HL-60 (cell line): ENCODE measurements around the gene CD63.

ENCODE experiments used
- DNase-seq, 2 experiments: peaks; one replicate each; pipeline ENCODE4 v3.0.0-alpha.2; 2010 to 2020; ENCODE audit warnings: low read depth in 1 of 2, low spot score in 1 of 2
- H3K27ac ChIP-seq: fragments of 250-450 bp; sonication (Bioruptor Pico); replicated peaks from 2 replicates; pipeline ENCODE4 v1.5.1; 2020; ENCODE audit warnings: mild to moderate bottlenecking, moderate library complexity
- H3K27me3 ChIP-seq: fragments of 250-450 bp; sonication (Bioruptor Pico); 2 replicates; pipeline ENCODE4 v1.5.1; 2021; ENCODE audit warnings: mild to moderate bottlenecking, moderate library complexity; ENCODE audit not compliant: insufficient read depth, poor library complexity, severe bottlenecking
- H3K4me3 ChIP-seq: replicated peaks from 2 replicates; pipeline ENCODE4 v1.5.1; 2011; ENCODE audit warnings: mild to moderate bottlenecking, control low read depth, low read length; ENCODE audit not compliant: insufficient read depth
- GABPA ChIP-seq: IDR thresholded peaks from 2 replicates; pipeline ENCODE4 v1.6.1; 2012; ENCODE audit warnings: low read depth
- POLR2AphosphoS5 ChIP-seq: IDR thresholded peaks from 2 replicates; pipeline ENCODE4 v1.6.1; 2012; ENCODE audit warnings: low read depth
- SPI1 ChIP-seq: IDR thresholded peaks from 2 replicates; pipeline ENCODE4 v1.6.1; 2012; ENCODE audit warnings: low read depth, mild to moderate bottlenecking, borderline replicate concordance
- TF ChIP-seq, protein P1 (sequence below): IDR thresholded peaks from one replicate; pipeline ENCODE4 v1.5.1; 2011; ENCODE audit warnings: low read length, control low read depth, inconsistent platforms; ENCODE audit not compliant: insufficient read depth
- TF ChIP-seq, protein P2 (sequence below): IDR thresholded peaks from 2 replicates; pipeline ENCODE4 v1.6.1; 2012; ENCODE audit warnings: low read depth; ENCODE audit not compliant: insufficient replicate concordance

CD63 gene

GRCh38 chr12:55733021-55733555 lies 4.3 kb upstream of the CD63 start:
- Histone ChIP-seq H3K4me3 (no peak overlapping the region), H3K27ac (no peak overlapping the region), H3K27me3 (no peaks in the 10 kb centered on the region)
- DNase-seq: no peak
- TF ChIP-seq GABPA (no peak), SPI1 (no peak), POLR2AphosphoS5 (no peak)
- TF ChIP-seq, protein P1, sequence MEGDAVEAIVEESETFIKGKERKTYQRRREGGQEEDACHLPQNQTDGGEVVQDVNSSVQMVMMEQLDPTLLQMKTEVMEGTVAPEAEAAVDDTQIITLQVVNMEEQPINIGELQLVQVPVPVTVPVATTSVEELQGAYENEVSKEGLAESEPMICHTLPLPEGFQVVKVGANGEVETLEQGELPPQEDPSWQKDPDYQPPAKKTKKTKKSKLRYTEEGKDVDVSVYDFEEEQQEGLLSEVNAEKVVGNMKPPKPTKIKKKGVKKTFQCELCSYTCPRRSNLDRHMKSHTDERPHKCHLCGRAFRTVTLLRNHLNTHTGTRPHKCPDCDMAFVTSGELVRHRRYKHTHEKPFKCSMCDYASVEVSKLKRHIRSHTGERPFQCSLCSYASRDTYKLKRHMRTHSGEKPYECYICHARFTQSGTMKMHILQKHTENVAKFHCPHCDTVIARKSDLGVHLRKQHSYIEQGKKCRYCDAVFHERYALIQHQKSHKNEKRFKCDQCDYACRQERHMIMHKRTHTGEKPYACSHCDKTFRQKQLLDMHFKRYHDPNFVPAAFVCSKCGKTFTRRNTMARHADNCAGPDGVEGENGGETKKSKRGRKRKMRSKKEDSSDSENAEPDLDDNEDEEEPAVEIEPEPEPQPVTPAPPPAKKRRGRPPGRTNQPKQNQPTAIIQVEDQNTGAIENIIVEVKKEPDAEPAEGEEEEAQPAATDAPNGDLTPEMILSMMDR: no peak
- TF ChIP-seq, protein P2, sequence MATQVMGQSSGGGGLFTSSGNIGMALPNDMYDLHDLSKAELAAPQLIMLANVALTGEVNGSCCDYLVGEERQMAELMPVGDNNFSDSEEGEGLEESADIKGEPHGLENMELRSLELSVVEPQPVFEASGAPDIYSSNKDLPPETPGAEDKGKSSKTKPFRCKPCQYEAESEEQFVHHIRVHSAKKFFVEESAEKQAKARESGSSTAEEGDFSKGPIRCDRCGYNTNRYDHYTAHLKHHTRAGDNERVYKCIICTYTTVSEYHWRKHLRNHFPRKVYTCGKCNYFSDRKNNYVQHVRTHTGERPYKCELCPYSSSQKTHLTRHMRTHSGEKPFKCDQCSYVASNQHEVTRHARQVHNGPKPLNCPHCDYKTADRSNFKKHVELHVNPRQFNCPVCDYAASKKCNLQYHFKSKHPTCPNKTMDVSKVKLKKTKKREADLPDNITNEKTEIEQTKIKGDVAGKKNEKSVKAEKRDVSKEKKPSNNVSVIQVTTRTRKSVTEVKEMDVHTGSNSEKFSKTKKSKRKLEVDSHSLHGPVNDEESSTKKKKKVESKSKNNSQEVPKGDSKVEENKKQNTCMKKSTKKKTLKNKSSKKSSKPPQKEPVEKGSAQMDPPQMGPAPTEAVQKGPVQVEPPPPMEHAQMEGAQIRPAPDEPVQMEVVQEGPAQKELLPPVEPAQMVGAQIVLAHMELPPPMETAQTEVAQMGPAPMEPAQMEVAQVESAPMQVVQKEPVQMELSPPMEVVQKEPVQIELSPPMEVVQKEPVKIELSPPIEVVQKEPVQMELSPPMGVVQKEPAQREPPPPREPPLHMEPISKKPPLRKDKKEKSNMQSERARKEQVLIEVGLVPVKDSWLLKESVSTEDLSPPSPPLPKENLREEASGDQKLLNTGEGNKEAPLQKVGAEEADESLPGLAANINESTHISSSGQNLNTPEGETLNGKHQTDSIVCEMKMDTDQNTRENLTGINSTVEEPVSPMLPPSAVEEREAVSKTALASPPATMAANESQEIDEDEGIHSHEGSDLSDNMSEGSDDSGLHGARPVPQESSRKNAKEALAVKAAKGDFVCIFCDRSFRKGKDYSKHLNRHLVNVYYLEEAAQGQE: no peak

DNA sequence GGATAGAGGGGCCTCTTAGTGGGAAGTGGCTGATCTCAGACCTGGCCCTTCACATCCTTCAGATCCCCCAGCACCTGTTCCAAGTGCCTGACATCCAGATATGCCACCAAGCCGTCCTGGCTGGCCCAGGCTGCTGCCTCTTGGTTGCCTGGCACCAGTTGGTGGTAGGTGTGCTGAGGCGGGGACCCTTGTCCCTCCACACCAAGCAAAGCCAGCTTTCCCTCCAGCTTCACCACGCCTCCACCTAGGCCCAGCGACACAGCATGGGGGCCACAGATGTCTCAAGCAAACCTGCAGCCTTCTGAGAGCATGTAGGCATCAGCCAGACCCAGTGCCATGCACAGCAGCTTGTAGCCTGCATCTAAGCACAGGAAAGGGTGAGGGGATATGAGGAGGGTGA lies 3.5 kb upstream of the CD63 start:
- no peak for DNase-seq
- no peak overlapping the region for H3K4me3 ChIP-seq
- no peaks in the 10 kb centered on the region for H3K27me3 ChIP-seq
- TF ChIP-seq POLR2AphosphoS5: no peak
- TF ChIP-seq, protein P2: no peak
- no peak for TF ChIP-seq GABPA
- TF ChIP-seq SPI1: no peak
- TF ChIP-seq, protein P1: no peak
- H3K27ac ChIP-seq: no peak overlapping the region

DNA sequence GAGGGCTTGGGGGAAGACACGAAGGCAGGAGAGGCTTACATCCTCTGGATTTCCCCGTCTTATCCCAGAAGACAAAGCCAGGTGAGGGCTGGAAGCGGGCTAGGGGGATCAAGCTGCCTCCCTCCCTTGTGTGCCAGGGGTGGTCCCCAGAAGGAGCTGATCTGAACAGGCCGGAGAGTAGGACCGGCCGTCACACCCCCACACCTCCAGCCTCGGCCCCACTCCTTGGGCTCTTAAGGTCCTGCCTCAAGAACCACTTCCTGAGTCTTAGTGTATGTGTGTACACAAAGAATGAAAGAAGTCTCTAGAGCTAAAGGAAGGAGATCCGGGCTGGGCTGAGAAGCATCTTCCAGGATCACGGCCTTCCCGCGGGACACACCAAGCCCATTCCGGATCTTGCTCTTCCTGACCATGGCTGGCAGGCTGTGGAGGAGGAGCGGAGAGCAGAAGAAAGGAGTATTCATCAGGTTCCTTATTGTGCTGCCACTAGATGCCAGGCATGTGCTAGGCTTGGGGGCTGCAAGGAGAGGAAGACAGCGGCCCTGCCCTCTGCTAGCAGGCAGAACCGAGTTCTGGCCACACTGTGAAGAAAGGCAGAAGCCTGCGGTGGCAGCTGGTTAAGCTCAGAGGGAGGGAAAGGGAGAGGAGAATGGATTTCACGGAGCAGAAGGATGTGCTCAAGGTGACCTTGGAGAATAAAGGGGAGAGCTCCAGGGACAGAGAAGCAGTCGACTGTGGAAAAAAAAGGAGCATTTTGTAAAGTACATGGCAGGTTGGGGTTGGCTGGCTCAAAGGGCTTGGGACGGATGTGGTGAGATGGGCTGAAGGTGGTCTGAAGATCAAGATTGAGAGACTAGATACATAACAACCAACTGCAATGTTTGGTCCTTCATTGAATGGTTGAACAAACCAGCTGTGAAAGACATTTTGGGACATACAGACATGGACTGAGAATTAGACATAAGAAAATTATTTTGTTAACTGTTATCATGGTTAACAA lies 1.3 kb upstream of the CD63 start:
- peak overlapping the region; percentile 86 for H3K27ac ChIP-seq
- DNase-seq: peak; percentile 76 to 79
- TF ChIP-seq POLR2AphosphoS5: no peak
- peak; percentile 32; the same call in 1 of the 2 replicates for TF ChIP-seq SPI1
- peak; percentile 11; the same call in 1 of the 2 replicates for TF ChIP-seq GABPA
- H3K4me3 ChIP-seq: peak overlapping the region; percentile 57
- no peaks in the 10 kb centered on the region for H3K27me3 ChIP-seq

DNA sequence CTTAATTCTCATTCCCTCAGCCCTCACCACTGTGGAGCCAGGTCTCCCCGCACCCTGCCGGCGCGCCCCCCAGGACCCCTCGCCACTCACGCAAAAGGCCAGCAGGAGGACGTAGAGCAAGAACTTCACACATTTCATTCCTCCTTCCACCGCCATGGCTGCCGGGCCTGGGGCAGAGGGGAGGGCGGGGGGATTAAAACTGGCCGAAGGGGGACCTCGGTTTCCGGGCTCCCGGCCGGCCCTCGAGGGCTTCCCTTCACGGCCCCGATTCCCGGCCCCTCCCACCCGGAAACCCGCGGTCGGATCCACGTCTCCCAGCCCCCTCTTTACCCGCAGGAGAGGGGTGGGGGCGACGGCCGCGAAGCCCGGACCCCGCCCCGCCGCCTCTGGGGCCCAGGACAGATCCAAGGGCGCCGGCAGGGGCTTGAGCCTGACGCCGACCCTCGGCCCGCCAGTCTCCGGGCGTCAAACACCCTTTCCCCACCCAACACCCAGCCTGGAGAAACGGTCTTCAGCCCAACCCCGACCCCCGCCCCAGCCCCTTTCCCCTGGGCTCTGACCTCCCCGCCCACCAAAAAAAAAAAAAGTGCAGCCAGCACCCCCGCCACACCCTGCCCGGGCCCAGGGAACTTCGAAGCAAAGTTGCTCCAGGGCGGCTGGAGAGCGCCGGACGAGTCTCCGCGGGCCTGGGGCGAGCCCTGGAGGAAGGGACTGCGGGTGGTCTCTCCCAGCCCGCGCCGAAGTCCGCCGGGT lies 447 bp downstream of the CD63 start:
- DNase-seq: no peak
- peak overlapping the region; percentile 57 for H3K4me3 ChIP-seq
- TF ChIP-seq, protein P1: no peak
- TF ChIP-seq, protein P2: no peak
- TF ChIP-seq SPI1 (no peak), POLR2AphosphoS5 (no peak), GABPA (no peak)
- H3K27ac ChIP-seq: peak overlapping the region; percentile 86
- H3K27me3 ChIP-seq: no peaks in the 10 kb centered on the region
